ENCODE data around the gene ADARB2. TPM values are rescaled to one million over a fixed set of nuclear protein-coding genes. Genes with fewer than 3 reads are reported as not detected.

Gene ADARB2
- polyA plus RNA-seq, 3 donors, result not detected

DNA sequence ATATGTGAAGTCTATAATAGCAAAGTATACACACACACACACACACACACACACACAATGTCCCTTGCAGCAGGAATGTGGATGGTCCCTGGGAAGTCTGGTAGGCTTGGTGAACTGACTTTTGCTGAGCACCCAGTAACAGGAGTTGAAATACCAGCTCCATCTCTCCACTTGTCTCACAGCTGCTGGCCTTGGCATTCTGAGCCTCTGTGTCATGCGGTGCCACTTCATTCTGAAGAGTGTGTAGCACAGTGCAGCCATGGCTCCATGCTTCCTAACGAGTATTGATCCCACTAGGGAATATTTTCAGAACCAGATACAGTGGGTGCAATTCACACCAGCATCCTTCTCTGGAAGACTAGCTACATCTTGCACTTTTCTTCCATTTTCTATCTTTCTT, 192.4 kb downstream of the ADARB2 start:
- Histone ChIP-seq H3K4me2 (replicated peaks; ENCODE audit: extremely low read depth, low read length, poor library complexity, severe bottlenecking) (no peak overlapping the region), H3K4me1 (ENCODE audit: control insufficient read depth in 1 of 2, insufficient read depth in 2 of 2, low read length in 2 of 2) (no peaks in the 10 kb centered on the region), H4K20me1 (ENCODE audit: insufficient read depth, low read length) (no peaks in the 10 kb centered on the region), H3K79me2 (ENCODE audit: insufficient read depth, low read length) (no peaks in the 10 kb centered on the region), H3K4me3 (replicated peaks in 1 of 3; ENCODE audit: low read depth in 2 of 3, low read length in 3 of 3) (no peak overlapping the region), H3K36me3 (replicated peaks in 1 of 2; ENCODE audit: control insufficient read depth in 1 of 2, insufficient read depth in 2 of 2, low read length in 2 of 2) (no peaks in the 10 kb centered on the region), H3K27ac (ENCODE audit: low read depth in 1 of 2, low read length in 2 of 2) (no peak overlapping the region), H3K9ac (ENCODE audit: insufficient read depth, low read length, poor library complexity, severe bottlenecking) (no peak overlapping the region), H3K27me3 (ENCODE audit: control insufficient read depth in 2 of 2, insufficient read depth in 2 of 2, low read length in 2 of 2) (no peaks in the 10 kb centered on the region), H3K9me3 (replicated peaks in 1 of 2; ENCODE audit: control insufficient read depth in 1 of 2, insufficient read depth in 1 of 2, low read length in 2 of 2) (peaks cover 8 to 40% of the 10 kb centered on the region in 2 donors), H2AFZ (ENCODE audit: insufficient read depth, low read depth, low read length, poor library complexity, severe bottlenecking) (no peak overlapping the region)
- no peaks in the 10 kb centered on the region for H3K4me1 Mint-ChIP-seq
- no peak for DNase-seq
- intact Hi-C loops (cut with micrococcal nuclease), result no loop called here
- no peak overlapping the region for H3K27ac Mint-ChIP-seq
- H3K4me3 Mint-ChIP-seq, result no peak overlapping the region
- no peaks in the 10 kb centered on the region for H3K36me3 Mint-ChIP-seq
- H3K9me3 Mint-ChIP-seq, result peaks cover 5 to 39% (median 16%) of the 10 kb centered on the region in 7 donors
- TF ChIP-seq, protein P1, sequence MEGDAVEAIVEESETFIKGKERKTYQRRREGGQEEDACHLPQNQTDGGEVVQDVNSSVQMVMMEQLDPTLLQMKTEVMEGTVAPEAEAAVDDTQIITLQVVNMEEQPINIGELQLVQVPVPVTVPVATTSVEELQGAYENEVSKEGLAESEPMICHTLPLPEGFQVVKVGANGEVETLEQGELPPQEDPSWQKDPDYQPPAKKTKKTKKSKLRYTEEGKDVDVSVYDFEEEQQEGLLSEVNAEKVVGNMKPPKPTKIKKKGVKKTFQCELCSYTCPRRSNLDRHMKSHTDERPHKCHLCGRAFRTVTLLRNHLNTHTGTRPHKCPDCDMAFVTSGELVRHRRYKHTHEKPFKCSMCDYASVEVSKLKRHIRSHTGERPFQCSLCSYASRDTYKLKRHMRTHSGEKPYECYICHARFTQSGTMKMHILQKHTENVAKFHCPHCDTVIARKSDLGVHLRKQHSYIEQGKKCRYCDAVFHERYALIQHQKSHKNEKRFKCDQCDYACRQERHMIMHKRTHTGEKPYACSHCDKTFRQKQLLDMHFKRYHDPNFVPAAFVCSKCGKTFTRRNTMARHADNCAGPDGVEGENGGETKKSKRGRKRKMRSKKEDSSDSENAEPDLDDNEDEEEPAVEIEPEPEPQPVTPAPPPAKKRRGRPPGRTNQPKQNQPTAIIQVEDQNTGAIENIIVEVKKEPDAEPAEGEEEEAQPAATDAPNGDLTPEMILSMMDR (IDR thresholded peaks at IDR 0.05), result no peak
- WGBS (ENCODE audit: insufficient coverage), result 100% methylated on average over 1 of the region's 2 CpGs
- H3K27me3 Mint-ChIP-seq (ENCODE audit: low read depth in 3 of 3), result peaks cover 0 to 5% (median 1%) of the 10 kb centered on the region in 3 donors

GRCh38 chr10:1544209-1544673, 193.1 kb downstream of the ADARB2 start:
- H3K9me3 ChIP-seq (replicated peaks in 1 of 2; ENCODE audit: control insufficient read depth in 1 of 2, insufficient read depth in 1 of 2, low read length in 2 of 2), result peaks cover 8 to 40% of the 10 kb centered on the region in 2 donors
- peak overlapping the region in 1 of 7 donors; percentile 81 for H3K27ac Mint-ChIP-seq
- H3K9me3 Mint-ChIP-seq, result peaks cover 5 to 38% (median 16%) of the 10 kb centered on the region in 7 donors
- H3K36me3 Mint-ChIP-seq, result no peaks in the 10 kb centered on the region
- H3K4me3 Mint-ChIP-seq, result no peak overlapping the region
- no peak overlapping the region for H3K27ac ChIP-seq (ENCODE audit: low read depth in 1 of 2, low read length in 2 of 2)
- WGBS (ENCODE audit: insufficient coverage), result 89% methylated on average over 9 of the region's 13 CpGs
- no peak overlapping the region for H3K9ac ChIP-seq (ENCODE audit: insufficient read depth, low read length, poor library complexity, severe bottlenecking)
- peaks cover 0 to 4% (median 1%) of the 10 kb centered on the region in 3 donors for H3K27me3 Mint-ChIP-seq (ENCODE audit: low read depth in 3 of 3)
- no peaks in the 10 kb centered on the region for H3K4me1 ChIP-seq (ENCODE audit: control insufficient read depth in 1 of 2, insufficient read depth in 2 of 2, low read length in 2 of 2)
- no peaks in the 10 kb centered on the region for H3K79me2 ChIP-seq (ENCODE audit: insufficient read depth, low read length)
- H3K4me2 ChIP-seq (replicated peaks; ENCODE audit: extremely low read depth, low read length, poor library complexity, severe bottlenecking), result no peak overlapping the region
- intact Hi-C loops (cut with micrococcal nuclease), result no loop called here
- H3K27me3 ChIP-seq (ENCODE audit: control insufficient read depth in 2 of 2, insufficient read depth in 2 of 2, low read length in 2 of 2), result no peaks in the 10 kb centered on the region
- no peaks in the 10 kb centered on the region for H3K4me1 Mint-ChIP-seq
- H3K4me3 ChIP-seq (replicated peaks in 1 of 3; ENCODE audit: low read depth in 2 of 3, low read length in 3 of 3), result no peak overlapping the region
- H4K20me1 ChIP-seq (ENCODE audit: insufficient read depth, low read length), result no peaks in the 10 kb centered on the region
- TF ChIP-seq, protein P1 (IDR thresholded peaks at IDR 0.05), result no peak
- DNase-seq, result no peak
- no peaks in the 10 kb centered on the region for H3K36me3 ChIP-seq (replicated peaks in 1 of 2; ENCODE audit: control insufficient read depth in 1 of 2, insufficient read depth in 2 of 2, low read length in 2 of 2)
- H2AFZ ChIP-seq (ENCODE audit: insufficient read depth, low read depth, low read length, poor library complexity, severe bottlenecking), result no peak overlapping the region
